ENCODE results near the gene NTRK3. TPM values are rescaled to one million over a fixed set of nuclear protein-coding genes. Genes with fewer than 3 reads are reported as not detected.

Gene NTRK3
- total RNA-seq, 4 donors from 2014 or later = 5.3 to 11.7 (median 6.3) TPM

DNA sequence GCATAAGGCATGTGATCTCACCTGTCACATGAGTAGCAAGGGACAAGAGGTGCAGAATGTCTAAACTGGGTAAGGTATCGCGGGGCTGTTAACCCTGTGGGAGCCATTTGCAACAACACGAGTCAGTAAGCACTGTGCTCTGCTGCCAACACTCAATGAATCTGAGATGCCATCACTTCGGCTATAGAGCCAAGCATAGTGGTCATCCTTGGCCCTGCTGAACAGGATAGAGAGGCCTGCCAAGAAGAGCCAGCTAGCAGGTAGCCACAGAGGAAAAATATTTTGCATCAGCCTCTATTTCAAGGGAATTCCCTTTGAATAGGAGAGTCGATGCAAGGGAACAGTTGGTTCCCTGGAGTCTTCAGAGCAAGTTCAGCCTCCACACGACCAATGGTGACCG, 137.8 kb downstream of the NTRK3 start:
- H3K4me3 ChIP-seq = no peak overlapping the region
- no peaks in the 10 kb centered on the region for H3K4me1 ChIP-seq
- H3K36me3 ChIP-seq = no peaks in the 10 kb centered on the region
- H3K27me3 ChIP-seq = no peaks in the 10 kb centered on the region
- WGBS = 88% methylated on average over 7 of the region's 7 CpGs
- no peaks in the 10 kb centered on the region for H3K9me3 ChIP-seq
- DNase-seq (ENCODE audit: low spot score in 2 of 2) = no peak
- H3K27ac ChIP-seq = no peak overlapping the region
- no peak for TF ChIP-seq POLR2A (IDR thresholded peaks at IDR 0.05)
- TF ChIP-seq POLR2AphosphoS5 (IDR thresholded peaks at IDR 0.05) = no peak
- TF ChIP-seq CTCF (IDR thresholded peaks at IDR 0.05) = no peak
- TF ChIP-seq EP300 (IDR thresholded peaks at IDR 0.05) = no peak

- H3K36me3 ChIP-seq = no peaks in the 10 kb centered on the region
- no peaks in the 10 kb centered on the region for H3K27me3 ChIP-seq
- TF ChIP-seq CTCF (IDR thresholded peaks at IDR 0.05) (no peak), POLR2A (IDR thresholded peaks at IDR 0.05) (no peak), EP300 (IDR thresholded peaks at IDR 0.05) (no peak), POLR2AphosphoS5 (IDR thresholded peaks at IDR 0.05) (no peak)
- no peaks in the 10 kb centered on the region for H3K4me1 ChIP-seq
- no peak for DNase-seq (ENCODE audit: low spot score in 2 of 2)
- WGBS = 78% methylated on average over 6 of the region's 6 CpGs
- no peak overlapping the region for H3K27ac ChIP-seq
- no peak overlapping the region for H3K4me3 ChIP-seq
- no peaks in the 10 kb centered on the region for H3K9me3 ChIP-seq
Measured at GRCh38 chr15:88118035-88118434, 138.5 kb downstream of the NTRK3 start.

DNA sequence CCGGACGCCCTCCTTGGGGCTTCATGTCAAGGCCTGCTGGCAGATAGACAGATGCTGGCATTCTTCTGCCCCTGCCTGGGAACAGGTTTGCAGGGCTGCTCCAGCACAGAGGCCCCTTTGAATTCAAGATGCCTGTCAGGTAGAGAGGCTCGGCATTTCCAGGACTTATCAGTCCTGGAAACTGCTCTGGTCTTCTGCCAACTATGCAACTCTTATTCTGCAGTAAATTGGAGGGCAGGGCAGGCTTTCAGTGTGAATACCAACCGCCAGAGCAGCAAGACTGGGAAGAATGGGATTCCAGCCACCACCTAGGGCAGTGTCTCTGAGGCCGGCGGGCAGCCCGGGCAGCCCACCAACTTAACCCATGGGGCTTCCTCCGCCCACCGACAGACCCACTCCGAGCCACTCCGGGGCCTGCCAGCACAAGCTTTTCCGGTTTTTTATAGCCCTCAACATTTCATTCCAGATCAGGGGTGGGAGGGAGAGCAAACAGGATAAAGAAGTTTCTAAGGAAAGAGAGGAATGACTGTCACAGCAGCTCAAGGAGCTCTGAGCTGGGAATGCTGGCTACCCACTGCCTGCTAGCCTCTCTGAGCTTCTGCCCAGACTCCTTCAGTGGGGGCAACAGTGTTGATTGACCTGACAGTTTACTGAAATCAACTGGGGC, 140.9 kb downstream of the NTRK3 start:
- H3K4me1 ChIP-seq = no peaks in the 10 kb centered on the region
- 13% methylated on average over 5 of the region's 12 CpGs for WGBS
- no peaks in the 10 kb centered on the region for H3K9me3 ChIP-seq
- H3K4me3 ChIP-seq = no peak overlapping the region
- no peak overlapping the region for H3K27ac ChIP-seq
- TF ChIP-seq POLR2A (IDR thresholded peaks at IDR 0.05) = no peak
- no peak for TF ChIP-seq CTCF (IDR thresholded peaks at IDR 0.05)
- no peak for TF ChIP-seq POLR2AphosphoS5 (IDR thresholded peaks at IDR 0.05)
- TF ChIP-seq EP300 (IDR thresholded peaks at IDR 0.05) = no peak
- H3K27me3 ChIP-seq = no peaks in the 10 kb centered on the region
- no peaks in the 10 kb centered on the region for H3K36me3 ChIP-seq
- DNase-seq (ENCODE audit: low spot score in 2 of 2) = no peak

- TF ChIP-seq POLR2A (IDR thresholded peaks at IDR 0.05) = no peak
- TF ChIP-seq EP300 (IDR thresholded peaks at IDR 0.05) = no peak
- TF ChIP-seq CTCF (IDR thresholded peaks at IDR 0.05) = no peak
- TF ChIP-seq POLR2AphosphoS5 (IDR thresholded peaks at IDR 0.05) = no peak
- no peak for DNase-seq (ENCODE audit: low spot score in 2 of 2)
- Histone ChIP-seq H3K9me3 (no peaks in the 10 kb centered on the region), H3K27me3 (no peaks in the 10 kb centered on the region), H3K36me3 (no peaks in the 10 kb centered on the region), H3K4me3 (no peak overlapping the region), H3K27ac (no peak overlapping the region), H3K4me1 (no peaks in the 10 kb centered on the region)
- 22% methylated on average over 1 of the region's 1 CpG for WGBS
Measured at GRCh38 chr15:88113613-88114308, 142.8 kb downstream of the NTRK3 start.

GRCh38 chr15:88108991-88109390, 147.5 kb downstream of the NTRK3 start:
- TF ChIP-seq POLR2AphosphoS5 (IDR thresholded peaks at IDR 0.05) (no peak), CTCF (IDR thresholded peaks at IDR 0.05) (no peak), EP300 (IDR thresholded peaks at IDR 0.05) (no peak), POLR2A (IDR thresholded peaks at IDR 0.05) (no peak)
- Histone ChIP-seq H3K9me3 (no peaks in the 10 kb centered on the region), H3K36me3 (no peaks in the 10 kb centered on the region), H3K27ac (no peak overlapping the region), H3K27me3 (no peaks in the 10 kb centered on the region), H3K4me1 (no peaks in the 10 kb centered on the region), H3K4me3 (no peak overlapping the region)
- WGBS = 96% methylated on average over 12 of the region's 12 CpGs
- DNase-seq (ENCODE audit: low spot score in 2 of 2) = no peak

Data from suprapubic skin (tissue), 4 donors.